Vagina (tissue), 2 donors: ENCODE data around the gene GAS2L1.

ENCODE experiments used
- POLR2A ChIP-seq, 2 donors: fragments of 450-650 bp; IDR thresholded peaks; one replicate each; pipeline ENCODE4 v1.6.1; 2017; ENCODE audit warnings: antibody characterized with exemption in 2 of 2, mild to moderate bottlenecking in 2 of 2, moderate library complexity in 2 of 2
- POLR2AphosphoS5 ChIP-seq, 2 donors: sonication (generic); formaldehyde crosslinking; IDR thresholded peaks; one replicate each; pipeline ENCODE4 v1.9.0; 2017; ENCODE audit warnings: antibody characterized with exemption in 2 of 2, mild to moderate bottlenecking in 2 of 2, low read depth in 1 of 2; ENCODE audit not compliant: insufficient read depth in 1 of 2
- TF ChIP-seq, protein P1 (sequence below), 3 experiments: fragments of 450-650 bp in 2 of 3; fragments of 200-600 bp in 1 of 3; sonication (generic) in 1 of 3; IDR thresholded peaks; one replicate each; pipeline ENCODE4 v1.5.1; 2017 to 2019; ENCODE audit warnings: antibody characterized with exemption in 3 of 3, mild to moderate bottlenecking in 2 of 3, moderate library complexity in 2 of 3

DNA sequence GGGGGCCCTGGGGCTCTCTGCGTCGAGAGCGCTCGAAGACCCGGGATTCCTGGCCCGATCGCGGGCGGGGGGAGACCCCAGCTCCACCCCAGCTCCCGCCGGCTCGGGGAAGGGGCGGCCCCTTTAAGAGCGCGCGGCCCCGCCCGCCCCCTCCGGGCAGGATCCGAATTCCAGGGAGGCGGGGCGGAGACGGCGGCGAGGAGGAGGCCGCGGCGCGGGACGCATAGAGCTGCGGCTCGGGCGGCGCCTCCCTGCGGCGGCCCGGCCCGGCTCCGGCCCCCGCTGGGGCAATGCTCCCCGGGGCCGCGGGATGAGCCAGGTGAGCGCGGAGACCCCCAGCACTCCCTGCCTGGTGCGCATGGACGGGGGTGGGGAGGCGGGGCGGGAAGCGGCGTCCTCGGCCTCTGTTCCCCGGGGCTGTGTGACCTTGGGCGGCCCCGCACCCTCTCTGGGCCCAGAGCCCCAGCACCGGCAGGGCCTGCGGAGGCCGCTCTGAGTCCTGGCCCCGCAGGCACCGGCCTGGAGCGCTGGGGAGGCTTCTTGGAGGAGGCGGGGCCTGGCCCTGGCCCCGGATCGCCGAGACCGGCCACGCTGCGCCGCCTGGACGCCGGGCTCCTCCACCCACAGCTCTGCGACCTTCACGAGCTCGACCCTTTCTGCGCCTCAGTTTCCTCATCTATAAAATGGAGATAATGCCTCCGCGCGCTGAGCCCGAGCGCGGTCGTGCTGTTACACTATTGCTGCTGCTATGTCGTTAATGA lies 565 bp downstream of the GAS2L1 start:
- TF ChIP-seq, protein P1, sequence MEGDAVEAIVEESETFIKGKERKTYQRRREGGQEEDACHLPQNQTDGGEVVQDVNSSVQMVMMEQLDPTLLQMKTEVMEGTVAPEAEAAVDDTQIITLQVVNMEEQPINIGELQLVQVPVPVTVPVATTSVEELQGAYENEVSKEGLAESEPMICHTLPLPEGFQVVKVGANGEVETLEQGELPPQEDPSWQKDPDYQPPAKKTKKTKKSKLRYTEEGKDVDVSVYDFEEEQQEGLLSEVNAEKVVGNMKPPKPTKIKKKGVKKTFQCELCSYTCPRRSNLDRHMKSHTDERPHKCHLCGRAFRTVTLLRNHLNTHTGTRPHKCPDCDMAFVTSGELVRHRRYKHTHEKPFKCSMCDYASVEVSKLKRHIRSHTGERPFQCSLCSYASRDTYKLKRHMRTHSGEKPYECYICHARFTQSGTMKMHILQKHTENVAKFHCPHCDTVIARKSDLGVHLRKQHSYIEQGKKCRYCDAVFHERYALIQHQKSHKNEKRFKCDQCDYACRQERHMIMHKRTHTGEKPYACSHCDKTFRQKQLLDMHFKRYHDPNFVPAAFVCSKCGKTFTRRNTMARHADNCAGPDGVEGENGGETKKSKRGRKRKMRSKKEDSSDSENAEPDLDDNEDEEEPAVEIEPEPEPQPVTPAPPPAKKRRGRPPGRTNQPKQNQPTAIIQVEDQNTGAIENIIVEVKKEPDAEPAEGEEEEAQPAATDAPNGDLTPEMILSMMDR (IDR thresholded peaks at IDR 0.05) = no peak
- TF ChIP-seq POLR2A (IDR thresholded peaks at IDR 0.05) (peak in 1 of 2 donors; percentile 40), POLR2AphosphoS5 (IDR thresholded peaks at IDR 0.05; ENCODE audit: insufficient read depth in 1 of 2, low read depth in 1 of 2) (peak in 1 of 2 donors; percentile 4)
